GM20000 (cell line): Measurements from ENCODE around the gene AFDN.

Source experiments
- DNase-seq: peaks from one replicate; pipeline ENCODE4 v3.0.0; 2012; ENCODE audit warnings: low spot score
- CTCF ChIP-seq: IDR thresholded peaks from 2 replicates; pipeline ENCODE4 v1.5.1; 2012; ENCODE audit warnings: mild to moderate bottlenecking, control low read depth; ENCODE audit errors: extremely low read depth, missing control alignments

The AFDN gene

GRCh38 chr6:167856474-167856873, 29.8 kb downstream of the AFDN start:
- no peak for TF ChIP-seq CTCF
- no peak for DNase-seq

GRCh38 chr6:167856999-167857660, 30.4 kb downstream of the AFDN start:
- no peak for DNase-seq
- no peak for TF ChIP-seq CTCF

- TF ChIP-seq CTCF = no peak
- no peak for DNase-seq
These were observed 31.4 kb downstream of the AFDN start for GRCh38 chr6:167858086-167858591.

- no peak for DNase-seq
- TF ChIP-seq CTCF = no peak
These were observed 32.3 kb downstream of the AFDN start for GRCh38 chr6:167858842-167859664.

GRCh38 chr6:167860550-167861226, 34.0 kb downstream of the AFDN start:
- TF ChIP-seq CTCF = no peak
- no peak for DNase-seq

DNA sequence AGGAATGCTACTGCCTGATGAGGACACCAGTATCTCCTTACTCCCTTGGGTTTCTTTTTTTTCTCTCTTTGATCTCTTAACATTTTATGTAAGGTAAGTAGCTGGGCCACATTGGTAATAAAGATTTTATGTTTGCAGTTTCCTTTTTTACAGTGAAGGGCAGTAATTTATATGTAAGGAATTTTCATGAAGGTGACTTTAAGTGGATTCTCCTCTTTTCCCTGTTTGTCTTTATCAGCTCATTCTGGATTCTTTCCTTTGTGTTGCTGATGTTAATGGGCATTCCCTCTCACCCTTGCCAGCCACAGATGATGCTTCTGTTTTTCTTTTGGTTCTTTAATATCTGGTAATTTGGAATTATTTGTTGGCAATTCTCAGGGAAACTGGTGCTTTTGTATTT, 34.7 kb downstream of the AFDN start:
- no peak for DNase-seq
- no peak for TF ChIP-seq CTCF

DNA sequence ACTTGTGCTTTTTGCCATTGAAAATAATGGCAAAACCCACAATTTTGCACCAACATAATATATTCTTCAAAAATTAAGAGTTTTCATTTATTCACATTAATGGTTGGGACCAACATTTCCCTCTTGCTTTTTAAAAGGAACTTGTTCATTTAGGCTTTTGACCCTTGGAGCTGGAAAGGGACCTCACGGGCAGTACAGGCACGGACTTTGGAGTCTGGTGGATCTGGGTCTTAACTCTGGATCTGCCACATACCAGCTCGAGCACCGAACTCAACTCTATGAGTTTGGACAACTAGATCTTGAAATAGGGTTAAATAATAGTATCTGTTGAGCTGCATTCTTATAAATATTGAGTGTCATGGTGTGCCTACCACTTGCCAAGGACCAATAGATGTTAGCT, 37.2 kb downstream of the AFDN start:
- DNase-seq = no peak
- no peak for TF ChIP-seq CTCF
